GM21381 (cell line): ENCODE results near the gene MYO7B.

Source experiments
- ATAC-seq: cut with Tn5 transposase; IDR thresholded peaks from one replicate; pipeline ENCODE4 v1.9.1; 2021; ENCODE audit warnings: mild to moderate bottlenecking, moderate library complexity; ENCODE audit not compliant: unreplicated experiment

MYO7B gene

GRCh38 chr2:127586136-127586535 lies 50.7 kb downstream of the MYO7B start:
- ATAC-seq: no peak

GRCh38 chr2:127586746-127587295 lies 51.3 kb downstream of the MYO7B start:
- ATAC-seq: no peak

- no peak for ATAC-seq
Measured at GRCh38 chr2:127588241-127588640, 52.8 kb downstream of the MYO7B start.

GRCh38 chr2:127589358-127589757 lies 53.9 kb downstream of the MYO7B start:
- no peak for ATAC-seq

- ATAC-seq: no peak
Measured at GRCh38 chr2:127589841-127590240, 54.4 kb downstream of the MYO7B start.

- no peak for ATAC-seq
Measured at GRCh38 chr2:127590386-127591190, 55.1 kb downstream of the MYO7B start.

- ATAC-seq: peak; percentile 80
Measured at GRCh38 chr2:127591221-127591923, 55.9 kb downstream of the MYO7B start.

GRCh38 chr2:127592761-127593227 lies 57.3 kb downstream of the MYO7B start:
- ATAC-seq: no peak

- no peak for ATAC-seq
Measured at GRCh38 chr2:127593228-127594115, 58.0 kb downstream of the MYO7B start.

- no peak for ATAC-seq
Measured at GRCh38 chr2:127594116-127594591, 58.7 kb downstream of the MYO7B start.

GRCh38 chr2:127596311-127597045 lies 61.0 kb downstream of the MYO7B start:
- ATAC-seq: no peak

GRCh38 chr2:127597046-127597983 lies 61.8 kb downstream of the MYO7B start:
- no peak for ATAC-seq

- no peak for ATAC-seq
Measured at GRCh38 chr2:127597984-127598380, 62.5 kb downstream of the MYO7B start.

- ATAC-seq: no peak
Measured at GRCh38 chr2:127598711-127599110, 63.2 kb downstream of the MYO7B start.

- no peak for ATAC-seq
Measured at GRCh38 chr2:127599211-127599610, 63.7 kb downstream of the MYO7B start.

GRCh38 chr2:127604986-127605385 lies 69.5 kb downstream of the MYO7B start:
- ATAC-seq: no peak

- ATAC-seq: no peak
Measured at GRCh38 chr2:127605691-127606263, 70.3 kb downstream of the MYO7B start.

- no peak for ATAC-seq
Measured at GRCh38 chr2:127606625-127607398, 71.3 kb downstream of the MYO7B start.
